Right lobe of liver (tissue), 4 donors: ENCODE results near the gene REV3L.

Experiments
- CTCF ChIP-seq, 4 donors: fragments of 200-600 bp in 3 of 4; fragments of 450-650 bp in 1 of 4; IDR thresholded peaks; one replicate each; pipeline versions ENCODE4 v1.5.1 to v1.8.0; 2016 to 2022; ENCODE audit warnings: antibody characterized with exemption in 4 of 4, mild to moderate bottlenecking in 2 of 4
- POLR2A ChIP-seq: fragments of 450-650 bp; IDR thresholded peaks from one replicate; pipeline ENCODE4 v1.6.1; 2017; ENCODE audit warnings: antibody characterized with exemption, mild to moderate bottlenecking
- donor health status: DM: no; HTN: no; CAD: no.
- donor health status: DM: no; HTN: no; CAD: no.
- donor health status: DM: no; HTN: yes; CAD: no.

GRCh38 chr6:111447051-111447450 is 36.0 kb downstream of the REV3L start:
- no peak for TF ChIP-seq CTCF (IDR thresholded peaks at IDR 0.05)
- TF ChIP-seq POLR2A = no peak
